GM10248 (cell line): ENCODE measurements around the gene RASL12.
"Not testable (repeated sequence)": the region's sequence is repeated elsewhere in the genome, so short reads cannot be mapped to it uniquely, and the experiment has no call there.

Source experiments
- CTCF ChIA-PET: fragments of 300-600 bp; sonication (Branson Sonifier 250); formaldehyde crosslinking; extraction: SDS; loops from one replicate; lab custom pipeline; 2021; ENCODE audit warnings: antibody characterized with exemption; lab: Yijun Ruan, JAX
- POLR2A ChIA-PET: fragments of 350-650 bp; sonication (Branson Sonifier 250); formaldehyde crosslinking; extraction: SDS; loops from one replicate; lab custom pipeline; 2020; ENCODE audit warnings: antibody characterized with exemption; lab: Yijun Ruan, JAX
- DNase-seq: peaks from one replicate; pipeline ENCODE4 v3.0.0; 2012; ENCODE audit errors: extremely low spot score
- CTCF ChIP-seq: IDR thresholded peaks from 2 replicates; pipeline ENCODE4 v1.5.1; 2012; ENCODE audit warnings: mild to moderate bottlenecking, low read depth; ENCODE audit errors: extremely low read depth, missing control alignments, control extremely low read depth

RASL12 gene

GRCh38 chr15:65044724-65045481 is 22.9 kb downstream of the RASL12 start, which contains the start of gene SLC51B:
Gene SLC51B, plus strand, starts transcription at chr15:65045387. Its CDS starts 4,618 bp downstream, at chr15:65050005.
- DNase-seq = no peak
- ChIA-PET CTCF (interaction anchor here (1.4 to 4.0 kb wide), 3 partner anchors 9 to 14 kb away, joined by 3 to 23 read pairs (median 22); no protein-coding TSS in a partner anchor), POLR2A (no interaction called here)
- TF ChIP-seq CTCF = no peak

- CTCF ChIA-PET = interaction anchor here (0.9 to 4.0 kb wide), 6 partner anchors 10 to 341 kb away, joined by 3 to 23 read pairs (median 8); no protein-coding TSS in a partner anchor
- POLR2A ChIA-PET, DNase-seq: not testable (repeated sequence)
These were observed 23.6 kb downstream of the RASL12 start for GRCh38 chr15:65044218-65044617.

GRCh38 chr15:65042776-65043327 is 24.9 kb downstream of the RASL12 start:
- POLR2A ChIA-PET = no interaction called here
- CTCF ChIA-PET = interaction anchor here (0.8 to 4.0 kb wide), 11 partner anchors 9 to 342 kb away, joined by 3 to 23 read pairs (median 5); no protein-coding TSS in a partner anchor

GRCh38 chr15:65041787-65042186 is 26.0 kb downstream of the RASL12 start:
- POLR2A ChIA-PET = no interaction called here
- DNase-seq = no peak
- CTCF ChIA-PET = interaction anchor here (1.3 to 4.0 kb wide), 5 partner anchors 8 to 343 kb away, joined by 3 to 23 read pairs (median 9); no protein-coding TSS in a partner anchor
- TF ChIP-seq CTCF = no peak

More at GRCh38 chr15:65042776-65043327, 24.9 kb downstream of the RASL12 start:
- DNase-seq = no peak
- no peak for TF ChIP-seq CTCF

- POLR2A ChIA-PET = no interaction called here
- no peak for DNase-seq
- CTCF ChIA-PET = interaction anchor here (1.1 to 2.5 kb wide), 2 partner anchors 11 to 29 kb away, joined by 3 to 12 read pairs; no protein-coding TSS in a partner anchor
- no peak for TF ChIP-seq CTCF
These were observed 27.3 kb downstream of the RASL12 start for GRCh38 chr15:65040461-65040860.

- no peak for TF ChIP-seq CTCF
- CTCF ChIA-PET = interaction anchor here (1.0 to 2.5 kb wide), 2 partner anchors 9 to 13 kb away, joined by 3 to 12 read pairs; no protein-coding TSS in a partner anchor
- DNase-seq = no peak
- POLR2A ChIA-PET = interaction anchor here (0.6 kb wide), 1 partner anchor 76 kb away, joined by 3 read pairs; no protein-coding TSS in a partner anchor
These were observed 29.0 kb downstream of the RASL12 start for GRCh38 chr15:65038836-65039235.
